H1 (cell line): ENCODE measurements around the gene ANO2.

ENCODE experiments used
- CTCF ChIP-seq, 3 experiments: IDR thresholded peaks; 1 replicate in 2 of 3; 2 replicates in 1 of 3; pipeline versions ENCODE4 v1.5.1 to v1.6.1; 2011; ENCODE audit warnings: low read length in 3 of 3, mild to moderate bottlenecking in 3 of 3, inconsistent platforms in 2 of 3, low read depth in 1 of 3, moderate library complexity in 1 of 3; ENCODE audit not compliant: insufficient read depth in 1 of 3; ENCODE audit errors: control extremely low read depth in 1 of 3
- POLR2AphosphoS5 ChIP-seq: IDR thresholded peaks from 2 replicates; pipeline ENCODE4 v1.6.1; 2011; ENCODE audit warnings: low read depth, low read length

GRCh38 chr12:5514545-5514944 lies 430.5 kb downstream of the ANO2 start:
- TF ChIP-seq CTCF (IDR thresholded peaks at IDR 0.05; ENCODE audit: control extremely low read depth in 1 of 3, insufficient read depth in 1 of 3, low read depth in 1 of 3, low read length in 3 of 3) (no peak), POLR2AphosphoS5 (no peak)
